ENCODE data around the gene FBXW11.

GRCh38 chr5:171904886-171905285 is 101.6 kb downstream of the FBXW11 start:
- TF ChIP-seq, protein P1, sequence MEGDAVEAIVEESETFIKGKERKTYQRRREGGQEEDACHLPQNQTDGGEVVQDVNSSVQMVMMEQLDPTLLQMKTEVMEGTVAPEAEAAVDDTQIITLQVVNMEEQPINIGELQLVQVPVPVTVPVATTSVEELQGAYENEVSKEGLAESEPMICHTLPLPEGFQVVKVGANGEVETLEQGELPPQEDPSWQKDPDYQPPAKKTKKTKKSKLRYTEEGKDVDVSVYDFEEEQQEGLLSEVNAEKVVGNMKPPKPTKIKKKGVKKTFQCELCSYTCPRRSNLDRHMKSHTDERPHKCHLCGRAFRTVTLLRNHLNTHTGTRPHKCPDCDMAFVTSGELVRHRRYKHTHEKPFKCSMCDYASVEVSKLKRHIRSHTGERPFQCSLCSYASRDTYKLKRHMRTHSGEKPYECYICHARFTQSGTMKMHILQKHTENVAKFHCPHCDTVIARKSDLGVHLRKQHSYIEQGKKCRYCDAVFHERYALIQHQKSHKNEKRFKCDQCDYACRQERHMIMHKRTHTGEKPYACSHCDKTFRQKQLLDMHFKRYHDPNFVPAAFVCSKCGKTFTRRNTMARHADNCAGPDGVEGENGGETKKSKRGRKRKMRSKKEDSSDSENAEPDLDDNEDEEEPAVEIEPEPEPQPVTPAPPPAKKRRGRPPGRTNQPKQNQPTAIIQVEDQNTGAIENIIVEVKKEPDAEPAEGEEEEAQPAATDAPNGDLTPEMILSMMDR (IDR thresholded peaks at IDR 0.05) = no peak
- TF ChIP-seq POLR2A (IDR thresholded peaks at IDR 0.05) = no peak

Measured in heart left ventricle (tissue), 13 donors.